ENCODE data around the gene CFAP45.

The CFAP45 gene

GRCh38 chr1:159870704-159871103 lies 29.3 kb downstream of the CFAP45 start:
- no peak for DNase-seq

DNA sequence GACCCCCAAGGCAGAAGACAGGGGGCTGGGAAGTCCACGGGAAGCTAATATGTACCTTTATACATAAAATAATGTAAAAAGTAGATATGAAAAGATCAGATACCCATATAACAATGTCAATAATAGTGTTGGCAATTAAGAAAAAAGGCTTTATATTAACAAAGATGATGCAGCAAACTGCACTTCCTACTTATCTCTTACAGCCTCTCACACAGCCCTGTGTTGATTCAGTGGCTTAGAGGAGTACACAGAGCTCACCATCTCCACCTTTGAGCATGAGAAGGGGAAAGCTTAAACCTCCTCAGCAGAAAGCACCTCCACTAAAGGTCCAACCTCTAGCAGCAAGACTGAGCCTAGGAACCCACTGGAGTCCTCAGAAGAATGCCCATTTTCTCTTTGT lies 30.4 kb downstream of the CFAP45 start:
- no peak for DNase-seq

GRCh38 chr1:159869173-159869572 lies 30.8 kb downstream of the CFAP45 start:
- no peak for DNase-seq

DNA sequence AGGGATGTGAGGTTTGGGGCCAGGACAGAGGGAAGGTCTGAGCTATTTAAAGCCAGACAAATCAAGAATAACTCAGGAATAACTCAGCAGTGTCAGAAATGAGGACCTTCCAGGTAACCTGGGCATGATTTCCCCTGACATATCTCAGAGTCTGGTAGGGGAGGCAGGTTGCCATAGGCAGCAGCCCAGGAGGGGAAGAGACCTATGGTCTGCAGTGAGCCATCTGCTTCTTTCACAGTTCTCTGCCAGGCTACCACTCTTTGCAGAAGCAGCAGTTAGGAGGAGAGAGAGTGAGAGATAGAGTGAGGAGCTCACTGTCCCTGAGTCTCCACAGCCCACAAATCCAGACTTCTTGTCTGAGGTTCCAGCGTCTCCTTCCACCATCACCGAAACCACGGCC lies 31.2 kb downstream of the CFAP45 start:
- no peak for DNase-seq

DNA sequence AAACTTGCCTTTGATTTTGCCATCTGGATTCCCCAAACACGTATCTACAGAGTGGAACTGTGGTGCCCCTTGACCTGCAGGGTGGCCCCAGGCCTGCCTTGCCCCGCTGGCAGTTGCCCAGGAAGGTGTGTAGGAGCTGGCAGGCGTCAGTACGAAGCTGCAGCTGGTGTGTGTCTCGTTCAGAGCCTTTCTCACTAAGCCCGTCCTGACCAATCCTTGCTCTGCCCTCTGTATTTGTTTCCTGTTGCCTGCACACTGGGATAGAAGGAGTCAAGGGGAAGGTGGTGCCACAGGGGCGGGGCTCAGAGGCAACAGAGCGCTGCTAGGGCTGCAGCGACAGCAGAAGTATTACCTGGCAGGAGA lies 32.3 kb downstream of the CFAP45 start:
- DNase-seq: peak; percentile 45

- DNase-seq: no peak
Measured at GRCh38 chr1:159866905-159867663, 32.9 kb downstream of the CFAP45 start.

- no peak for DNase-seq
Measured at GRCh38 chr1:159866066-159866465, 33.9 kb downstream of the CFAP45 start.

GRCh38 chr1:159864262-159864661 lies 35.7 kb downstream of the CFAP45 start:
- DNase-seq: no peak

DNA sequence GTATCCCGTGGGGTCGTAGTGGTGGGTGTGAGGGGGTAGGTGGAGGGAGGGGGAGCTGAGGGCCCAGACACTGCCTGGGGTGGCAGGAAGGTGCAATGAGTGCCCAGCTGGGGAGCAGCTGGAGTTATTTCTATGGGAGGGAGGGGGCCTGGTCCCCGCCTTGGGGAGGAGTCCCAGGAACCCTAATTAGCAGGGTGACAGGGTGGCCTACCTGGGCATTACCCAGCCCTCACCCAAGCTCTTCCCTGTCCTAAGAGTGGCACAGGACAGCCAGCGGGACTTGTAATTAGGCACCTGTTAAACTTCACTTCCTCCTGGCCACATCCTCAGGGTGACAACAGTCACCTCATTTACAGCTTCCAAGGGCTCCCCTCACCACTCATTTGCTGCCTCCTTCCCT lies 37.4 kb downstream of the CFAP45 start, which contains the start of gene VSIG8:
TSS of gene VSIG8 (minus strand) at position 101 of the 400 bp plus-strand sequence. CDS start 136 bp downstream, outside the sequence.
- DNase-seq: no peak

GRCh38 chr1:159862031-159862430 lies 37.9 kb downstream of the CFAP45 start:
- no peak for DNase-seq

GRCh38 chr1:159861218-159861617 lies 38.7 kb downstream of the CFAP45 start:
- no peak for DNase-seq

GRCh38 chr1:159860456-159860855 lies 39.5 kb downstream of the CFAP45 start:
- DNase-seq: no peak

DNA sequence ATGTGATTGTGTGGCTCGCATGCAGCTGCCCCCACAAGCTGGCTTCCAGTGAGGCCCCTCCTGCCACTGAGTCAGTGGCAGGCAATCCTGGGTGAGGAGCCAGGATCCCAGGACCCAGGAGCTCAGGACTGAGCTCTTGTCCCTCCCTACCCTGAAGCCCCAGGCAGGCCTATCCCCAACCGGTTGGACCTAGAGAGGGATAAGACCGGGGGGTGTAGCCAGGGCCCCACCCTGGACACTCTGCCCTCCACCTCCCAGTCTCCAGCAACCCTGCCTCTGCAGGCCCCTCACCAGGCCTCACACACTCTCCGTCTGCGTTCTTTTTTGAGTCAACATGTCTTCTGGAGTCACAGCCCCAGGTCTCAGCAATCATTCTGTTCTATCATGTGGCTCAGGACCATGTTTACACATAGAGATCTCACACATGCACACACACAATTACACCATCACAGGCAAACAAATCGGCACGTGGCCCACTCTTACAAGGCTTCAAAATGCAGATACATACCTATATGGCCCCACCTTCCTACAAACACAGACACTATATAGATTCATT lies 40.1 kb downstream of the CFAP45 start:
- DNase-seq: no peak

DNA sequence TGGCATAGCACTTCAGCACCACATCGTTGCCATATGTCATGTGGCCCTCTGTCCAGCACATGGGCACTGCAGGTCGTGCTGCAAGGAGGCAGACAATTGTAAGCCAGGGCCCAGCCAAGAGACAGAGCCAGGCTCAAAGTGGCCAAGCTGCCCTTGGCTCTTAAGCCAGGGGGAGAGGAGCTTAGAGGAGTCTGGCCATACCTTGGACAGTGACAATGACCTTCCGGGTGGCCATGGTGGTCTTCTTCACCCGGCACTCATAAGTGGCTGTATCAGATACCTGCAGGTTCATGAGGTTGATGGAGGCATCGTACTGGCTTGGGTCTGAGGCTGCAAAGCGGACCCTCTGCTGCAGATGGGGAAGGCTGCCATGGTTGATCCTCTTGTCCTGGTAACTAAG lies 42.1 kb downstream of the CFAP45 start:
- no peak for DNase-seq

- DNase-seq: no peak
Measured at GRCh38 chr1:159856576-159856975, 43.4 kb downstream of the CFAP45 start.

DNA sequence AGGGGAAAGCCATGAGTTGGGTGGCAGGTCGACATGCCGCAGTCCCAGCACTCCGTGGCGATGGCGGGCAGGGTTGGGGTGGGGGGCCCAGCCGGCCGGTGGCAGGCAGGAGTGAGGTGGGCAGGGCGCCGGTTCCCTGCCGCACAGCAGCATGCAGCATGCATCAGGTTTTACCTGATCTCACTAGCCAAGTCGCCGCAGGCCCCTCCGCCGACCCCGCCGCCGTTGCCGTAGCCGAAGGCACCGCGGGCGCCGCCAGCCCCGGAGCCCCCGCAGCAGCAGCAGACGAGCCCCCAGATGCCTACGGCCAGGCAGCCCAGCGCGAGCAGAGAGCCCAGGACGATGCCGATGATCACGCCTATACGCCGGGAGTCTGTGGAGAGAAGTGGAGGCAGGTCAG lies 44.3 kb downstream of the CFAP45 start:
- no peak for DNase-seq

DNA sequence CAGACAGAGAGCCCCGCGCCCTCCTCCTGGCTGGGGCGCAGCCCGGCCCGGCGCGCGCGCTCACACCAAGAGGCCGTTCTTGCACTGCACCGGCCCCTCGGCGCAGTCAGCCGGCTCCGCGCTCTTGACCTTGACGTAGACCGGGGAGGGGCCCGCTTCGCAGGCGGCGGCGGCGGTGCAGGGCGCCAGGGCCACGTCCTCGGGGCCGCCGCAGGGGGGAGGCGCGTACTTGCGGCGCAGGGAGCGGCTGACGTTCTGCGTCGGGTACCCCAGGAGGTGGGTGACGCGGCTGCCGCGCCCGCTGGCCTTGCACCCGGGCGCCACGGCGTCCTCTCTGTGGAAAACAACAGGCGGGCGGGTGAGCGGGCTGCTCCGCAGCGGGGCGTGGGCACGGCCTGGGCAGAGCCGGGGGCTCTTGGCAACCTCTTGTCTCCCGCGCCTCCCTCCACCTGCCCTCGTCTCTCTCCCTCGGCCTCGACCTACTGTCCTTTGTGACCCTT lies 45.2 kb downstream of the CFAP45 start:
- DNase-seq: peak; percentile 88

- DNase-seq: peak; percentile 81
Measured at GRCh38 chr1:159854116-159854692, 45.8 kb downstream of the CFAP45 start.

DNA sequence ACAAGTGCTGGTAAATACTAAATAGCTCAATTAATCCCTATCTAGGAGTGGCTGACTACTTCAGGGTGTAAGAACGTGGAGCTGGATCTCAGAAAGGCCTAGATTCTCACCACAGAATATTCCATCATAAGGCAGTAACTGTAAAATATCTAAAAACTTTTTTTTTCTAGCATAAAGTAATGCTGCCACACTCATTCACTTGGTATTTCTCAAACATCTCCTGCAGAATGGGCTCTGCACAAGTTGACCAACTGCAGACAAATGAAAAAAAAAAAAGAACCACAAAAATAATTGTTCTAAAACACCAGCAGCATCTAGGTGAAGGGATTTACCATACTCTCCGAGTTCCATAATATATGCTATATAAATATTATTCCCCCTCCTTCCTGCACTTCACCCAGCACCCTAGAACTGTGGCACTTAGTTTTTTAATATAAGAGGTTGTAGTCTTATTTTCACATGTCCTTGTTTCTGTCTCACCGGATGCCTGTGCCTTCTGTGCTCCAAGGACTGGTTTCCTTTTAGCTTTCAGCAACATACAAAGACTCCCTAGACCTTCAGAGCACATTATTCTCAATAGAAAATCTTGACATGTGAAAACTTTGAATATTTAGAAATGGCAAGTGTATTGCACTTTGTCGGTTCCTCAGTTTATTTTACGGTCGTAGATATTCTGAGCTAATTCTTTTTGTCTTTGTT lies 46.4 kb downstream of the CFAP45 start:
- DNase-seq: no peak

DNA sequence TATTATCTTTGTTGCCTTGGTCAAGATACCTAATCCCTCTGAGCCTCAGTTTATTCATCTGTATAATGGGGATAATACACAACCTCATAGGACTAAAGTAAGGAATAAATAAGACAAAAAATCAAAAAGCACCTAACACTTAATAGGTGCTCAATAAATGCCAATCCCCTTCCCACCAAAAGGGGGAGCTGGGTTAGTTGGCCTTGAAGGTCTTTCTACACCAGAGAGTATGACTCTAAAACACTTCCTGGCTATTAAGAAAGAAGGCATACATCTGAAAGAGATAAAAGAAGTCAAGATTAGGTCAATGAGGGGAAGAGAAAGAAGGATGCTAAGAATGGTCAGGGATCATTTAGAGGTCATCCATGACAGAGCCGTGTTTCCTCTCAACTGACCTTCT lies 48.6 kb downstream of the CFAP45 start:
- no peak for DNase-seq

DNA sequence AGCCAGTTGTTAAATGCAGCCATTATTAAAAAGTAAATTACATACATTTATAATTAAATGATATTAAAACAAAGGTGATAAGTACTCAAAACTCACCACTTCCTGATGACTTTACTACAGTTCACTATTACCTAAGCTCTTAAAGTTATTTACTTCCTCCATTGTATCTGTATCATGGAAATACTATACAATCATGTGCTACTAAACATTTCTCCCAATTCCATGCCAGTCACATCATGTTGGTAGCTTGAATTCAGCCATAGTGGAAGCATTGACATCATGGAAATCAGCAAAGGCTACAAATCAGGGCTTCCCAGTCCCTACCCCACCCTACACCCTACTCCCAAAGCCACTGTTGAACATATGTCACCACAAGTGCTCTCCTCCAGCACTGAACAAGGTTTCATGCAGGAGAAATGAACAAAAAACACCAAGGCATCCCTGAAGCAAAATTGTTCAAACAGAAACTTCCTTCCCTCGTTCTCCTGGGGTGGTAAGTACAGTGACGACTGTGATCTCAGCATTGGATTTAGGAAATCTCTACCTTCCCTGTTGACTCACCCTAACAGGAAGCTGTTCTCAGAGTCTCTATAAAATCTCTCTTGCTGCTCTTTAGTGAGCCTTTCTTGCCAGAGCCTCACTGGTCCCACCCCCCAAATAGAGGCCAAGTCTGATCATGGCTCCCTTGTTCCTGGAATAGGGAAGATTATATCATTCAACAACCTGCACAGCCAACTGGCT lies 50.2 kb downstream of the CFAP45 start:
- DNase-seq: no peak

- DNase-seq: no peak
Measured at GRCh38 chr1:159848326-159848725, 51.6 kb downstream of the CFAP45 start.

GRCh38 chr1:159847231-159847630 lies 52.7 kb downstream of the CFAP45 start:
- DNase-seq: no peak
